ENCODE data around the gene HHATL. TPM values are rescaled to one million over a fixed set of nuclear protein-coding genes. Genes with fewer than 3 reads are reported as not detected.

The HHATL gene
- total RNA-seq, 1 experiment from 2014 or later: not detected

DNA sequence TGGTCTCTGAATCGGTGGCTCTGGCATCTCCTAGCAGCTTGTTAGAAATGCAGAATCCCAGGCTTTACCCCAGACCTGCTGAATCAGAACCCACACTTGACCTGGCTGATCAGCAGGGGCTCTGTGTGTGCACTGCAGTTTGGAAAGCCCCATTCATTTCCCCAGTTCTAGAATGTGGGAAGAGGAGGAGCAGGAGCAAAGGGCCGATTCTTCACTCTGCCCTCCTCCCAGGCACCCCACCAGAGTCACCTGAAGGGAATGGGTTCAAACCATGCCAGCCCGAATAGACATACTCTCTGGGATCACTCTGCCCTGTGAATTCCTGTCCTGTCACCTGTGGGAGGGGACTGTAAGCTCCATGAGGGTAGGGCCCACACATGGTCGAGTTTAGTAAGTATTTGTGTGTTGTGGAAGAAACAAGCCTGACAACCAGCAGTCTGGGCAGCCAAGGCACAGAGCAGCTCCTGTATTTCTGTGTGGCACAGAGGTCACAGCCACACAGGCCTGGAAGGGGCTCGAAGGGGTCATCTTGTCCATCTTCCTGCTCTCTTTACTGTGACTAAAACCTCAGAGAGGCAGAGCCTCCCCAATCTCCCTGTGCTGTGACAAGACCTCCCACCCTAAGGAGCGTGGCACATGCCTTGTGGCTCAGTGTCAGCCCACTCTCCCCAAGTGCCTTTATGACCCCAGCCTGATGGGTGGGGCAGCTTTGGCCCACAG is 29.0 kb upstream of the HHATL start:
- H3K27me3 ChIP-seq (ENCODE audit: control insufficient read depth, insufficient read depth, low read length): no peaks in the 10 kb centered on the region
- no peak for DNase-seq (ENCODE audit: low read depth, low spot score)
- no peak for ATAC-seq
- no peaks in the 10 kb centered on the region for H3K9me3 ChIP-seq (ENCODE audit: control insufficient read depth, insufficient read depth, low read depth, low read length)
- TF ChIP-seq, protein P1, sequence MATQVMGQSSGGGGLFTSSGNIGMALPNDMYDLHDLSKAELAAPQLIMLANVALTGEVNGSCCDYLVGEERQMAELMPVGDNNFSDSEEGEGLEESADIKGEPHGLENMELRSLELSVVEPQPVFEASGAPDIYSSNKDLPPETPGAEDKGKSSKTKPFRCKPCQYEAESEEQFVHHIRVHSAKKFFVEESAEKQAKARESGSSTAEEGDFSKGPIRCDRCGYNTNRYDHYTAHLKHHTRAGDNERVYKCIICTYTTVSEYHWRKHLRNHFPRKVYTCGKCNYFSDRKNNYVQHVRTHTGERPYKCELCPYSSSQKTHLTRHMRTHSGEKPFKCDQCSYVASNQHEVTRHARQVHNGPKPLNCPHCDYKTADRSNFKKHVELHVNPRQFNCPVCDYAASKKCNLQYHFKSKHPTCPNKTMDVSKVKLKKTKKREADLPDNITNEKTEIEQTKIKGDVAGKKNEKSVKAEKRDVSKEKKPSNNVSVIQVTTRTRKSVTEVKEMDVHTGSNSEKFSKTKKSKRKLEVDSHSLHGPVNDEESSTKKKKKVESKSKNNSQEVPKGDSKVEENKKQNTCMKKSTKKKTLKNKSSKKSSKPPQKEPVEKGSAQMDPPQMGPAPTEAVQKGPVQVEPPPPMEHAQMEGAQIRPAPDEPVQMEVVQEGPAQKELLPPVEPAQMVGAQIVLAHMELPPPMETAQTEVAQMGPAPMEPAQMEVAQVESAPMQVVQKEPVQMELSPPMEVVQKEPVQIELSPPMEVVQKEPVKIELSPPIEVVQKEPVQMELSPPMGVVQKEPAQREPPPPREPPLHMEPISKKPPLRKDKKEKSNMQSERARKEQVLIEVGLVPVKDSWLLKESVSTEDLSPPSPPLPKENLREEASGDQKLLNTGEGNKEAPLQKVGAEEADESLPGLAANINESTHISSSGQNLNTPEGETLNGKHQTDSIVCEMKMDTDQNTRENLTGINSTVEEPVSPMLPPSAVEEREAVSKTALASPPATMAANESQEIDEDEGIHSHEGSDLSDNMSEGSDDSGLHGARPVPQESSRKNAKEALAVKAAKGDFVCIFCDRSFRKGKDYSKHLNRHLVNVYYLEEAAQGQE (IDR thresholded peaks at IDR 0.05; ENCODE audit: insufficient read depth in 1 of 2, low read depth in 2 of 2, low read length in 1 of 2): no peak
- TF ChIP-seq SIN3A (IDR thresholded peaks at IDR 0.05; ENCODE audit: borderline replicate concordance, insufficient read depth, low read depth, low read length) (no peak), POLR2AphosphoS5 (IDR thresholded peaks at IDR 0.05; ENCODE audit: low read depth, low read length) (no peak), TCF7L2 (IDR thresholded peaks at IDR 0.05; ENCODE audit: low read depth, low read length) (no peak)
- TF ChIP-seq, protein P2, sequence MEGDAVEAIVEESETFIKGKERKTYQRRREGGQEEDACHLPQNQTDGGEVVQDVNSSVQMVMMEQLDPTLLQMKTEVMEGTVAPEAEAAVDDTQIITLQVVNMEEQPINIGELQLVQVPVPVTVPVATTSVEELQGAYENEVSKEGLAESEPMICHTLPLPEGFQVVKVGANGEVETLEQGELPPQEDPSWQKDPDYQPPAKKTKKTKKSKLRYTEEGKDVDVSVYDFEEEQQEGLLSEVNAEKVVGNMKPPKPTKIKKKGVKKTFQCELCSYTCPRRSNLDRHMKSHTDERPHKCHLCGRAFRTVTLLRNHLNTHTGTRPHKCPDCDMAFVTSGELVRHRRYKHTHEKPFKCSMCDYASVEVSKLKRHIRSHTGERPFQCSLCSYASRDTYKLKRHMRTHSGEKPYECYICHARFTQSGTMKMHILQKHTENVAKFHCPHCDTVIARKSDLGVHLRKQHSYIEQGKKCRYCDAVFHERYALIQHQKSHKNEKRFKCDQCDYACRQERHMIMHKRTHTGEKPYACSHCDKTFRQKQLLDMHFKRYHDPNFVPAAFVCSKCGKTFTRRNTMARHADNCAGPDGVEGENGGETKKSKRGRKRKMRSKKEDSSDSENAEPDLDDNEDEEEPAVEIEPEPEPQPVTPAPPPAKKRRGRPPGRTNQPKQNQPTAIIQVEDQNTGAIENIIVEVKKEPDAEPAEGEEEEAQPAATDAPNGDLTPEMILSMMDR (IDR thresholded peaks at IDR 0.05): no peak
- CTCF ChIA-PET: no interaction called here
- H3K4me1 ChIP-seq (ENCODE audit: control insufficient read depth, insufficient read depth, low read length): no peaks in the 10 kb centered on the region
- H3K27ac ChIP-seq (ENCODE audit: low read length): no peak overlapping the region
- BruUV-seq (replicated peaks): no TSS peak
- in situ Hi-C loops (cut with HindIII; ENCODE audit: low pct_unique_long_range_greater_than_20kb, low sequenced_read_pairs): no loop called here
- H3K36me3 ChIP-seq (ENCODE audit: control insufficient read depth, insufficient read depth, low read length): no peaks in the 10 kb centered on the region
- POLR2A ChIA-PET: no interaction called here
- intact Hi-C loops (cut with micrococcal nuclease; ENCODE audit: unreplicated experiment): no loop called here
- no peak overlapping the region for H3K4me3 ChIP-seq (ENCODE audit: low read depth in 2 of 2, low read length in 2 of 2)

DNA sequence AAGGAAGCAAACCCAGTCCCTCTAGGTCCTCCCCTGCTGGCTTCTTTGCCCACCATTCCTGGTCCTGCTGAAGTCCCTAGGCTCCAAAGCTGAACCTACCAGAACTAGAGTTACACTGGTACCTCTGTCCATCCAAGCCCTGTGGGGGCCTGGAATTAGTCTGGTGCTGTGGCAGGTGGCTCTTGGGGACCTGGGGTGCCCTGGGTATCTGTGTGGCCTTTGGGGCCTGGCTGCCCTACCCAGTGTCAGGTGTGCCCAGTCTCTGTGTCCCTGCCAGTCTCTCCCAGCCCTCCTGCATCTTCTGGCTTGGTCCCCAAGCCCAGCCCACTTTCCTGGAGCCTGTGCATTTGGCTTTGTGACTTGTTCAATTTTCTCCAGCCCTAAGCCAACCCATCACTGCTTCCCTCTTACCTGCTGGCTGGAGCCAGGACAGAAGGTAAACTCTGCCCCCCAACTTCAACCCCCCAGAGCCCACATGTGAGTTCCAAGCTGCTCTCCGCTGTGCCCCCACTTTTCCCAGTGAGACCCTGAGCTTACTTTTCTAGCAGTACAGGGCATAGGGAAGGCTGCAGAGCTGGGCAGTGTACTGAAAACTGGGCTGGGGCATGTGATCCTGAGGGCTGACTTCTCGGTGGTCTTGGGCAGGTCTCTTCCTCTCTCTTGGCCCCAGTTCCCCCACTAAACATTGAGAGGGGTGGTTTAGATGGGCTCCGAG is 28.3 kb upstream of the HHATL start:
- ATAC-seq (no peak), DNase-seq (ENCODE audit: low read depth, low spot score) (no peak)
- intact Hi-C loops (cut with micrococcal nuclease; ENCODE audit: unreplicated experiment): no loop called here
- Histone ChIP-seq H3K9me3 (ENCODE audit: control insufficient read depth, insufficient read depth, low read depth, low read length) (no peaks in the 10 kb centered on the region), H3K27ac (ENCODE audit: low read length) (no peak overlapping the region), H3K27me3 (ENCODE audit: control insufficient read depth, insufficient read depth, low read length) (no peaks in the 10 kb centered on the region), H3K36me3 (ENCODE audit: control insufficient read depth, insufficient read depth, low read length) (no peaks in the 10 kb centered on the region), H3K4me3 (ENCODE audit: low read depth in 2 of 2, low read length in 2 of 2) (no peak overlapping the region), H3K4me1 (ENCODE audit: control insufficient read depth, insufficient read depth, low read length) (no peaks in the 10 kb centered on the region)
- TF ChIP-seq, protein P2 (IDR thresholded peaks at IDR 0.05): no peak
- TF ChIP-seq TCF7L2 (IDR thresholded peaks at IDR 0.05; ENCODE audit: low read depth, low read length) (no peak), POLR2AphosphoS5 (IDR thresholded peaks at IDR 0.05; ENCODE audit: low read depth, low read length) (no peak), SIN3A (IDR thresholded peaks at IDR 0.05; ENCODE audit: borderline replicate concordance, insufficient read depth, low read depth, low read length) (no peak)
- TF ChIP-seq, protein P1 (IDR thresholded peaks at IDR 0.05; ENCODE audit: insufficient read depth in 1 of 2, low read depth in 2 of 2, low read length in 1 of 2): no peak
- ChIA-PET CTCF (no interaction called here), POLR2A (no interaction called here)
- in situ Hi-C loops (cut with HindIII; ENCODE audit: low pct_unique_long_range_greater_than_20kb, low sequenced_read_pairs): no loop called here
- no TSS peak for BruUV-seq (replicated peaks)

Data from Panc1 (cell line).